Measurements from ENCODE around the gene KCNK10. TPM values are rescaled to one million over a fixed set of nuclear protein-coding genes. Genes with fewer than 3 reads are reported as not detected.
"Not testable (repeated sequence)": the region's sequence is repeated elsewhere in the genome, so short reads cannot be mapped to it uniquely, and the experiment has no call there.

Gene KCNK10
- total RNA-seq, 1 donor from 2014 or later, result not detected

GRCh38 chr14:88272390-88273269 lies 50.4 kb downstream of the KCNK10 start:
- DNase-seq (ENCODE audit: extremely low read depth, low read depth, low spot score), result no peak

GRCh38 chr14:88271205-88271604 lies 51.9 kb downstream of the KCNK10 start:
- DNase-seq (ENCODE audit: extremely low read depth, low read depth, low spot score), result no peak

- DNase-seq (ENCODE audit: extremely low read depth, low read depth, low spot score), result no peak
Observed at GRCh38 chr14:88270776-88271175, 52.3 kb downstream of the KCNK10 start.

- no peak for DNase-seq (ENCODE audit: extremely low read depth, low read depth, low spot score)
Observed at GRCh38 chr14:88269806-88270420, 53.2 kb downstream of the KCNK10 start.

GRCh38 chr14:88266474-88266873 lies 56.6 kb downstream of the KCNK10 start:
- DNase-seq (ENCODE audit: extremely low read depth, low read depth, low spot score), result no peak

GRCh38 chr14:88264116-88264515 lies 59.0 kb downstream of the KCNK10 start:
- DNase-seq (ENCODE audit: extremely low read depth, low read depth, low spot score), result no peak

- not testable (repeated sequence) for DNase-seq (ENCODE audit: extremely low read depth, low read depth, low spot score)
Observed at GRCh38 chr14:88261302-88261701, 61.8 kb downstream of the KCNK10 start.

GRCh38 chr14:88258021-88258420 lies 65.0 kb downstream of the KCNK10 start:
- no peak for DNase-seq (ENCODE audit: extremely low read depth, low read depth, low spot score)

- DNase-seq (ENCODE audit: extremely low read depth, low read depth, low spot score), result no peak
Observed at GRCh38 chr14:88256997-88257950, 65.8 kb downstream of the KCNK10 start.

- DNase-seq (ENCODE audit: extremely low read depth, low read depth, low spot score), result no peak
Observed at GRCh38 chr14:88255798-88256197, 67.3 kb downstream of the KCNK10 start.

- DNase-seq (ENCODE audit: extremely low read depth, low read depth, low spot score), result no peak
Observed at GRCh38 chr14:88255196-88255595, 67.9 kb downstream of the KCNK10 start.

- DNase-seq (ENCODE audit: extremely low read depth, low read depth, low spot score), result no peak
Observed at GRCh38 chr14:88252498-88252897, 70.6 kb downstream of the KCNK10 start.

GRCh38 chr14:88251650-88252049 lies 71.4 kb downstream of the KCNK10 start:
- DNase-seq (ENCODE audit: extremely low read depth, low read depth, low spot score), result no peak

- DNase-seq (ENCODE audit: extremely low read depth, low read depth, low spot score), result no peak
Observed at GRCh38 chr14:88249266-88249665, 73.8 kb downstream of the KCNK10 start.

- DNase-seq (ENCODE audit: extremely low read depth, low read depth, low spot score), result no peak
Observed at GRCh38 chr14:88248606-88249005, 74.5 kb downstream of the KCNK10 start.

GRCh38 chr14:88247228-88247627 lies 75.8 kb downstream of the KCNK10 start:
- no peak for DNase-seq (ENCODE audit: extremely low read depth, low read depth, low spot score)

GRCh38 chr14:88245321-88245720 lies 77.7 kb downstream of the KCNK10 start:
- no peak for DNase-seq (ENCODE audit: extremely low read depth, low read depth, low spot score)

- DNase-seq (ENCODE audit: extremely low read depth, low read depth, low spot score), result no peak
Observed at GRCh38 chr14:88243946-88244345, 79.1 kb downstream of the KCNK10 start.

GRCh38 chr14:88242446-88242845 lies 80.6 kb downstream of the KCNK10 start:
- no peak for DNase-seq (ENCODE audit: extremely low read depth, low read depth, low spot score)

GRCh38 chr14:88241810-88242209 lies 81.3 kb downstream of the KCNK10 start:
- no peak for DNase-seq (ENCODE audit: extremely low read depth, low read depth, low spot score)

GRCh38 chr14:88234442-88234841 lies 88.6 kb downstream of the KCNK10 start:
- no peak for DNase-seq (ENCODE audit: extremely low read depth, low read depth, low spot score)
